HFF-Myc (cell line): ENCODE results near the gene MYCT1.
A peak's percentile ranks its signal among the peaks of the same experiment; 100 is the strongest.

Experiments used
- DNase-seq: peaks from one replicate; pipeline ENCODE4 v3.0.0-alpha.2; 2011; ENCODE audit warnings: low read depth; ENCODE audit errors: extremely low read depth
- H3K4me3 ChIP-seq: replicated peaks from 2 replicates; pipeline ENCODE4 v1.5.1; 2011; ENCODE audit warnings: low read depth, mild to moderate bottlenecking, control low read depth, low read length
- TF ChIP-seq, protein P1 (sequence below): IDR thresholded peaks from 2 replicates; pipeline ENCODE4 v1.5.1; 2012; ENCODE audit warnings: mild to moderate bottlenecking, low read depth, low read length, control low read depth; ENCODE audit errors: missing control alignments

Gene MYCT1

DNA sequence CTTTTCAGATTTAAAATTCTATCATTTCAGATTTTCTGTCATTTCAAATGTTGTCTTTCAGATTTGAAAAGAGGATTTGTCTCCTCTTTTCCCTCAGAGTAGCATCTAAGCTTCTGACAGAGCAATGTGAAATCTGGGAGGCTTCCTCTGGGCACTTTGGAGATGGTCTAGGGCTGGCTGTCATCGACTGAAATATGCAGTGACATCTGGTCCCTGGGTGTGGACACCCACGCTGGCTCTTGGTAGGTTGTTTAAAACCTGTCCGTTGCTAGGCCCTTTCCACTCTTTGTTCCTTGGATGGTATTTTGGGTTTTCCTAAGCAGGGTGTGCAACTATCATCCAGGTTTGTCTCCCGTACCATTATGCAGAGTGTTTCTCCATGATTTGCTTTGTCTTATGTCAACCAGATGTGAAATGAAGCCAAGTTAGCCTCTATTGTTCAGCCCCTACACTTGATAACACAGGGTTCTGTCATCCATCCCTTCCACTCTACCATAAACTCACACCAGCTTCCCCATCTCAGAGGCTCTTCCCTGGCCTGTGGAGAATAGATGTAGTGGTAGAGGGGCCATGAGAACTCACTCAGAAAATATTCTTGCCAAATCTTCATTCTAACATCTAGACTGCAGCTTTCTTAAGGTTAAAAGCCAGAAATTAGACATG is 47.9 kb downstream of the MYCT1 start:
- no peak overlapping the region for H3K4me3 ChIP-seq
- TF ChIP-seq, protein P1, sequence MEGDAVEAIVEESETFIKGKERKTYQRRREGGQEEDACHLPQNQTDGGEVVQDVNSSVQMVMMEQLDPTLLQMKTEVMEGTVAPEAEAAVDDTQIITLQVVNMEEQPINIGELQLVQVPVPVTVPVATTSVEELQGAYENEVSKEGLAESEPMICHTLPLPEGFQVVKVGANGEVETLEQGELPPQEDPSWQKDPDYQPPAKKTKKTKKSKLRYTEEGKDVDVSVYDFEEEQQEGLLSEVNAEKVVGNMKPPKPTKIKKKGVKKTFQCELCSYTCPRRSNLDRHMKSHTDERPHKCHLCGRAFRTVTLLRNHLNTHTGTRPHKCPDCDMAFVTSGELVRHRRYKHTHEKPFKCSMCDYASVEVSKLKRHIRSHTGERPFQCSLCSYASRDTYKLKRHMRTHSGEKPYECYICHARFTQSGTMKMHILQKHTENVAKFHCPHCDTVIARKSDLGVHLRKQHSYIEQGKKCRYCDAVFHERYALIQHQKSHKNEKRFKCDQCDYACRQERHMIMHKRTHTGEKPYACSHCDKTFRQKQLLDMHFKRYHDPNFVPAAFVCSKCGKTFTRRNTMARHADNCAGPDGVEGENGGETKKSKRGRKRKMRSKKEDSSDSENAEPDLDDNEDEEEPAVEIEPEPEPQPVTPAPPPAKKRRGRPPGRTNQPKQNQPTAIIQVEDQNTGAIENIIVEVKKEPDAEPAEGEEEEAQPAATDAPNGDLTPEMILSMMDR: no peak
- no peak for DNase-seq

DNA sequence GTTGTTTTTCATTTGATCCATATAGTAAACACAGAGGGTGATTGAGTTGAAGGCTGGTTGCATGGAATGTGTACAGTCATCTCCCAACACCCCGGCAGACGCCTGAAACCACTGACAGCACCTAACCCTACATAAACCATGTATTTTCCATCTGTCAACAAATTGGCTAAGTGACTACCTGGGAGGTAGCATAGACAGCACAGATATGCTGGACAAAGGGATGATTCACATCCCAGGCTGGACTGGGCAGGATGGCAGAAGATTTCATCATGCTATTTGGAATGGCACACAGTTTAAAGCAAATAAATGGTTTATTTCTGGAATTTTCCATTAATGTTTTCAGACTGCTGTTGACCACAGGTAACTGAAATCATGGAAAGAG is 48.5 kb downstream of the MYCT1 start:
- TF ChIP-seq, protein P1: no peak
- no peak for DNase-seq
- H3K4me3 ChIP-seq: no peak overlapping the region

DNA sequence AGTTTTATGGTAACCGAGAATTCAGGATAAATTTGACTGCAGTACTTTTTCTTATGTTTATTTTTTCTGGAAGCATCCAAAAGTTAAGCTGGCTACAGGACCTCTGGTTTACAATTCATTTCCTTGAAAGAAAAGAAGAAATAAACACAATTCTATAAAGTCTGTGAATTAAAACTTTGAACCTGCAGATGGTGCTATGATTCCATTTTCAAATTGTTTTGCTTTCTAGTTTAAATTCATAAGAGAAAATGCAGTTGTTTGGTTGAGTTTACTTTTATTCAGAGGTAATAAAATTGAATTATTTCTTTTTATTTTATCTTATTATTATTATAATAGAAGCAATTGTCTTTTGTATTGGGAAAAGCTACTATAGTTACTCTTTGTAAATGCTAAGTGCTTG is 51.1 kb downstream of the MYCT1 start:
- DNase-seq: no peak
- TF ChIP-seq, protein P1: no peak
- no peak overlapping the region for H3K4me3 ChIP-seq

DNA sequence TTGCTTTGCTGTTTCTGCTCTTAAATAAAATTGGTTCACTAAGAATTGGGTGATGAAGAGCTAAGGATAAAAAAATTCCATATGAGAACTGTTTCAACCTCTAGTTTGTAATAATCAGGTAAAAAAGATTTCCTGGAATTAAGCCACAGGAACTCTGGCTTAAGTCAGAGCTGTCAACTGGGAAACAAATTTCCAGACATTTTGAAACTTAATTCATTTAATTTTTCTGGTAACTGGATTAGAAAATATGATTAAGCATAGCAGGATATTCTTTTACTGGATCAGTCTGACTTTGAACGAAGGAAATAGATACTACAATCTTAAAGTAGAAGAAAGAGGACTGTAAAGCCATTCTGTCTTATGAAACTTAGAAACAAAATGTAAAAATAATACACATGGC is 51.6 kb downstream of the MYCT1 start:
- no peak for DNase-seq
- TF ChIP-seq, protein P1: no peak
- H3K4me3 ChIP-seq: no peak overlapping the region

DNA sequence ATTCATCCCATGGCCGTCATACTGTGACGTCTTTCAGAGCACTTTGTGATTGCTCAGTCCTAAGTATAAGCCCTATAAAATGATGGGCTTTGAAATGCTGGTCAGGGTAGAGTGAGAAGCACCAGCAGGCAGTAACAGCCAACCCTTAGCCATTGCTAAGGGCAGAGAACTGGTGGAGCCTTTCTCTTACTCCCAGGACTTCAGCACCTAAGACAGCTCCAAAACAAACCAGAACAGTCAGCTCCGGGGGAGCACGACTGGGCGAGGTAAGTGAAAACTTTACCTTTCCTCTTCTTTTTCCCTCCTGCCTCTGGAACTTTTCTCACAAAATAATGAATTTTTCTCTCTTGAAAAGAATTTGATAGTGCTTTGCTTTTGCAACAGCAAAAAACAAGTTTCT is 53.0 kb downstream of the MYCT1 start, which contains the start of gene VIP:
TSS of gene VIP (plus strand) at position 104 of the 400 bp plus-strand sequence. CDS start 1,381 bp downstream, outside the sequence.
- TF ChIP-seq, protein P1: no peak

DNA sequence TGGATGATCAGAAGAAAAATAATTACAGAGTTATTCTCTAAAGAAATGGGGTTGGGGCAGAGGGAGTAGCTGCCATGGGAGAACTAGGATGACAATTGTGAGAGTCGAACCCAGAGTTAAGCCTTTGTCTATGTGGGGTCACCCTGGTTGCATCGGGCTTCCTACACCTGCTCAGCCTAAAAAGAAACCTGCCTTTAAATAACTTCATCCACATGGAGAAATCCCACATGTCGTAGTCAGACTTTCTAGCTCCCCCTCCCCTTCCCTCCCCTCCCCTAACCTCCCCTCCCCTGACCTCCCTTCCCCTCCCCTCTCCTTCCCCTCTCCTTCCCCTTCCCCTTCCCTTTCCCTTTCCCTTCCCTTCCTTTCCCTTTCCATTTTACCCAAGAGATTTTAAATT is 67.6 kb downstream of the MYCT1 start:
- H3K4me3 ChIP-seq: no peak overlapping the region
- no peak for DNase-seq
- TF ChIP-seq, protein P1: no peak

More for the DNA sequence above, 53.0 kb downstream of the MYCT1 start, which contains the start of gene VIP:
- no peak within 1 kb of the TSS for H3K4me3 ChIP-seq
- DNase-seq: peak; percentile 7

DNA sequence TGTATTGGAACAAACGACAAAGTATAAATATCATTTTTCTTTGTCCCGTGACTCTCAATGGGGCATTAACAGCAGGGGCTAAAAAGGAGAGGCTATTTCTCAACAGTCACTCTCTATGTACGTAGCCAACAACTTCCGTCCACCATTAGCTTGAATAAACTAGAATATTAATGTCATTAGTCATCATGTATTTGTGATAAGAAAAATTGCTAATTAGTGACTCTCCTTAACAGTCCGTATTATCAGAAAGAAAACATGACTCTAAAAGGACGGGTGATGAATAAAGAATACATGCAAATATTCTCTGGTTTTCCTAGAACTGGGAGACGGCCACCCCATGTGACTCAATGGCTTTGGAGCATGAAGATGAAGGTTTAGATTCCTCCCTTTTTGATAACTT is 71.5 kb downstream of the MYCT1 start:
- DNase-seq: no peak
- TF ChIP-seq, protein P1: no peak
- no peak overlapping the region for H3K4me3 ChIP-seq
